WERI-Rb-1 (cell line): Measurements from ENCODE around the gene SH2D1B.

Source experiments
- DNase-seq: peaks from one replicate; pipeline ENCODE4 v3.0.0-alpha.2; 2020
- H3K27ac ChIP-seq: fragments of 250-450 bp; sonication (Bioruptor Pico); 2 replicates; pipeline ENCODE4 v1.5.1; 2020; ENCODE audit warnings: mild to moderate bottlenecking, moderate library complexity
- H3K27me3 ChIP-seq: fragments of 250-450 bp; sonication (Bioruptor Pico); 2 replicates; pipeline ENCODE4 v1.5.1; 2021; ENCODE audit warnings: mild to moderate bottlenecking, low read depth, moderate library complexity; ENCODE audit not compliant: insufficient read depth, severe bottlenecking
- H3K36me3 ChIP-seq: fragments of 250-450 bp; sonication (Bioruptor Pico); 2 replicates; pipeline ENCODE4 v1.5.1; 2020; ENCODE audit warnings: mild to moderate bottlenecking, moderate library complexity
- H3K4me3 ChIP-seq: 2 replicates; pipeline ENCODE4 v1.5.1; 2011; ENCODE audit warnings: low read depth, mild to moderate bottlenecking, control low read depth, low read length
- H3K9me3 ChIP-seq: fragments of 250-450 bp; sonication (Bioruptor Pico); 2 replicates; pipeline ENCODE4 v1.5.1; 2021; ENCODE audit warnings: mild to moderate bottlenecking, moderate library complexity; ENCODE audit not compliant: severe bottlenecking
- TF ChIP-seq, protein P1 (sequence below): IDR thresholded peaks from 2 replicates; pipeline ENCODE4 v1.5.1; 2011; ENCODE audit warnings: low read depth, mild to moderate bottlenecking, control low read depth, inconsistent platforms, low read length

Gene SH2D1B

GRCh38 chr1:162404550-162405160, 7.3 kb downstream of the SH2D1B start:
- H3K27ac ChIP-seq, result no peak overlapping the region
- no peaks in the 10 kb centered on the region for H3K36me3 ChIP-seq
- TF ChIP-seq, protein P1, sequence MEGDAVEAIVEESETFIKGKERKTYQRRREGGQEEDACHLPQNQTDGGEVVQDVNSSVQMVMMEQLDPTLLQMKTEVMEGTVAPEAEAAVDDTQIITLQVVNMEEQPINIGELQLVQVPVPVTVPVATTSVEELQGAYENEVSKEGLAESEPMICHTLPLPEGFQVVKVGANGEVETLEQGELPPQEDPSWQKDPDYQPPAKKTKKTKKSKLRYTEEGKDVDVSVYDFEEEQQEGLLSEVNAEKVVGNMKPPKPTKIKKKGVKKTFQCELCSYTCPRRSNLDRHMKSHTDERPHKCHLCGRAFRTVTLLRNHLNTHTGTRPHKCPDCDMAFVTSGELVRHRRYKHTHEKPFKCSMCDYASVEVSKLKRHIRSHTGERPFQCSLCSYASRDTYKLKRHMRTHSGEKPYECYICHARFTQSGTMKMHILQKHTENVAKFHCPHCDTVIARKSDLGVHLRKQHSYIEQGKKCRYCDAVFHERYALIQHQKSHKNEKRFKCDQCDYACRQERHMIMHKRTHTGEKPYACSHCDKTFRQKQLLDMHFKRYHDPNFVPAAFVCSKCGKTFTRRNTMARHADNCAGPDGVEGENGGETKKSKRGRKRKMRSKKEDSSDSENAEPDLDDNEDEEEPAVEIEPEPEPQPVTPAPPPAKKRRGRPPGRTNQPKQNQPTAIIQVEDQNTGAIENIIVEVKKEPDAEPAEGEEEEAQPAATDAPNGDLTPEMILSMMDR, result no peak
- no peak for DNase-seq
- no peaks in the 10 kb centered on the region for H3K27me3 ChIP-seq
- no peak overlapping the region for H3K4me3 ChIP-seq
- H3K9me3 ChIP-seq, result no peaks in the 10 kb centered on the region

- TF ChIP-seq, protein P1, result no peak
Observed at GRCh38 chr1:162400790-162401355, 11.1 kb downstream of the SH2D1B start.

DNA sequence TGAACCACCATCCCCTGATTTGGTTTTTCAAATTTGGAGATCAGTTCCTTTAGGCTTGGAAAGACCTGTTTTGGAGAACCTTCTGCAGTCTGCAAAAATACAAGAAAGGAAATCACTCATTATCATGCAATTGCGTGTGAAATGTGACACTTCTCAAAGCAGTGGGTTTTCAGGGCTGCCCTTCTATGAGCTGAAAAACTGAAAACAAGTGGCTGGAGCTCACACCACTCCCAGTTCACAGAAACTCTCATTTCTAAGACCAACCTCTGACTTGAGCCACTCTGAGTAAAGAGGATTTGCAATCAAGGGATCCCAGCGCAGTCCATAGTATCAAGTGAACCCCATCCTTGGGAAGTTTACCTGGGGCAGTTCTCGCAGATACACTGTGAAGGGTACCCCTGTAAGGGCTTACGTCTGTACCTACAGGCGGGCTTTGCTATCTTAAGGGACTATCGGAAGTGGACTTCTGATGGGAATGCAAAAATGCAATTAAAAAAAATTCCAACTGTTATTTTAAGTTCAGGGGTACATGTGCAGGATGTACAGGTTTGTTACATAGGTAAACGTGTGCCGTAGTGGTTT, 12.8 kb downstream of the SH2D1B start:
- Histone ChIP-seq H3K9me3 (no peaks in the 10 kb centered on the region), H3K4me3 (no peak overlapping the region), H3K36me3 (no peaks in the 10 kb centered on the region), H3K27ac (no peak overlapping the region), H3K27me3 (no peaks in the 10 kb centered on the region)
- no peak for DNase-seq
- TF ChIP-seq, protein P1, result no peak

More at GRCh38 chr1:162400790-162401355, 11.1 kb downstream of the SH2D1B start:
- no peaks in the 10 kb centered on the region for H3K36me3 ChIP-seq
- H3K27me3 ChIP-seq, result no peaks in the 10 kb centered on the region
- H3K4me3 ChIP-seq, result no peak overlapping the region
- no peaks in the 10 kb centered on the region for H3K9me3 ChIP-seq
- no peak for DNase-seq
- no peak overlapping the region for H3K27ac ChIP-seq

DNA sequence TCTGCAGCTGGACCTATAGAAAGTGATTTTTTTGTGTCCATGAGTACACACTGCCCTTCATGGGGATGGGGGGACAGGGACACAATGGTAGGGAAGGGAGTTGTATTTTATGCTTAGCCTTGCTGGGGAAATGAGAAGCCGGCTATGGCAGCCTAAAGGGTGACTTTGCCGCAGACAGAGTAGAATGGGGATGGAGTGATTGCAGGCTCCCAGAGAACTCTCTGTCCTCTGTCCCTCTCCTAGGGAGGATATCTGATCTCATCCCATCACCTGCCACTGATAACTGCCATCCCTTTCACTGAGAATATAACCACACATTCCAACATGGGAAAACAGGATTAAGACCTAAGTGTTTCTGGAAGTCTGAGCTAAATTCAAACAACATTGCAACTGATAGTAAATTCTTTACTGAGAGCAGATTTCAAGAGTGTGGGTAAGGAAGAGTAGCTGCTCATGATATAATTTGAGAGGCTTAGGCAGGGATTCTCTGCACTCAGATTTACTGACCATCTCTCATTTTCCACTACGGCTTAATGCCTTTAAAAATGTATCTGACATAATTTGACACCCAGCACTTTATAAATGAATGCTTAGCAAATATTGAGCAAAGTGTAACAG, 13.9 kb downstream of the SH2D1B start:
- no peaks in the 10 kb centered on the region for H3K9me3 ChIP-seq
- no peaks in the 10 kb centered on the region for H3K27me3 ChIP-seq
- H3K4me3 ChIP-seq, result no peak overlapping the region
- TF ChIP-seq, protein P1, result no peak
- H3K36me3 ChIP-seq, result no peaks in the 10 kb centered on the region
- no peak for DNase-seq
- no peak overlapping the region for H3K27ac ChIP-seq

DNA sequence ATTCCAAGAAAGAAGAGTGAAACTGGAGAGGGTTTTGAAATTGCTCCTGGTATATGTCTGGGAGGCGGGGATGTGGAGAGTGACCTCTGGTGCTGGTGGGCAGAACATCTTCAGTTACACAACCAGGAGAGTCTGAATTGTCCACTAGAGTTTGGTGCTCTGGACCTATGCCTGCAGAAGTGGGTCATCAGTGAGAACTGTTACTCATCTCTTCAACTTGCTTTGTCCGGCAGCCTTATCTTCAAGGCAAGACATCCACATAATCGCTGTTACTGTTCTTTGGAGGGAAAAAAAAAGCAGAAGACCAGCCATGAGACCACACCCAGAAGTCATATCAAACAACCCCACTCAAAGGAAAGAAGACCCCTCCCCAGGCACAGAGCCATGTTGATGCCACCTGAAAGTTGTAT, 14.9 kb downstream of the SH2D1B start:
- no peak for DNase-seq
- Histone ChIP-seq H3K27ac (no peak overlapping the region), H3K27me3 (no peaks in the 10 kb centered on the region), H3K4me3 (no peak overlapping the region), H3K9me3 (no peaks in the 10 kb centered on the region), H3K36me3 (no peaks in the 10 kb centered on the region)
- TF ChIP-seq, protein P1, result peak; percentile 39; the same call in 1 of the 2 replicates
